Measurements from ENCODE around the gene OPTC.

GRCh38 chr1:203470240-203470639 lies 23.7 kb upstream of the OPTC start:
- no peak for TF ChIP-seq RAD21 (conservative IDR thresholded peaks at IDR 0.05 in 1 of 2, IDR thresholded peaks at IDR 0.05 in 1 of 2)
- no peak for TF ChIP-seq CTCF (IDR thresholded peaks at IDR 0.05)
- no peak for TF ChIP-seq USF2 (IDR thresholded peaks at IDR 0.05)
- TF ChIP-seq MYC (IDR thresholded peaks at IDR 0.05; ENCODE audit: borderline replicate concordance, low read length), result no peak
- TF ChIP-seq MAX (IDR thresholded peaks at IDR 0.05), result no peak
- no peak for TF ChIP-seq RCOR1 (IDR thresholded peaks at IDR 0.05; ENCODE audit: low read depth, low read length)
- TF ChIP-seq ELK1 (IDR thresholded peaks at IDR 0.05; ENCODE audit: low read depth, low read length), result no peak

All from A549 (cell line).